Fibroblast of pulmonary artery (primary cell): ENCODE measurements around the gene CAV3.
"Not testable (repeated sequence)": the region's sequence is repeated elsewhere in the genome, so short reads cannot be mapped to it uniquely, and the experiment has no call there.

Experiments used
- DNase-seq: peaks from one replicate; pipeline ENCODE4 v3.0.0-alpha.2; 2010; ENCODE audit warnings: low read depth
- H3K4me3 ChIP-seq: replicated peaks from 2 replicates; pipeline ENCODE4 v1.5.1; 2011; ENCODE audit warnings: low read depth, mild to moderate bottlenecking, control low read depth, low read length, moderate library complexity
- CTCF ChIP-seq: IDR thresholded peaks from 2 replicates; pipeline ENCODE4 v1.5.1; 2011; ENCODE audit warnings: mild to moderate bottlenecking, control low read depth, low read length, inconsistent platforms; ENCODE audit errors: missing control alignments

CAV3 gene

GRCh38 chr3:8712045-8712907 lies 21.3 kb upstream of the CAV3 start:
- DNase-seq: no peak
- H3K4me3 ChIP-seq: no peak overlapping the region
- TF ChIP-seq CTCF: no peak

DNA sequence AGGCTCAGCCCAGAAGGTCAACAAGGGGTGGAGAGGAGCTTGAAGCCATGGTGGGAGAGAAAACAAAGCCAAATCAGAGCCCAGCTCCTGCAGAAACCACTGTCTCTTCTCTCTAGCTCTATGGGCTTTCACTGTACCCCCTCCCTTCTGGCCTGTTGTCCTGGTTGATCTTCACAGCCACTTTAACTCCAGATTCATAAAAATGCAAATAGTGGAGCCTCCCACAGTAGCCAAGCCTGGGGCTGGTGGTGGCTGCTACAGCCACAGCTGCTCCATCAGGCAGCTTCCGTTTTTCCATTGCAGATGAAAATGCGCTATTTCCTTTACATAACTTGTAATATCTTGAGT lies 20.7 kb upstream of the CAV3 start:
- no peak for TF ChIP-seq CTCF
- H3K4me3 ChIP-seq: no peak overlapping the region
- no peak for DNase-seq

DNA sequence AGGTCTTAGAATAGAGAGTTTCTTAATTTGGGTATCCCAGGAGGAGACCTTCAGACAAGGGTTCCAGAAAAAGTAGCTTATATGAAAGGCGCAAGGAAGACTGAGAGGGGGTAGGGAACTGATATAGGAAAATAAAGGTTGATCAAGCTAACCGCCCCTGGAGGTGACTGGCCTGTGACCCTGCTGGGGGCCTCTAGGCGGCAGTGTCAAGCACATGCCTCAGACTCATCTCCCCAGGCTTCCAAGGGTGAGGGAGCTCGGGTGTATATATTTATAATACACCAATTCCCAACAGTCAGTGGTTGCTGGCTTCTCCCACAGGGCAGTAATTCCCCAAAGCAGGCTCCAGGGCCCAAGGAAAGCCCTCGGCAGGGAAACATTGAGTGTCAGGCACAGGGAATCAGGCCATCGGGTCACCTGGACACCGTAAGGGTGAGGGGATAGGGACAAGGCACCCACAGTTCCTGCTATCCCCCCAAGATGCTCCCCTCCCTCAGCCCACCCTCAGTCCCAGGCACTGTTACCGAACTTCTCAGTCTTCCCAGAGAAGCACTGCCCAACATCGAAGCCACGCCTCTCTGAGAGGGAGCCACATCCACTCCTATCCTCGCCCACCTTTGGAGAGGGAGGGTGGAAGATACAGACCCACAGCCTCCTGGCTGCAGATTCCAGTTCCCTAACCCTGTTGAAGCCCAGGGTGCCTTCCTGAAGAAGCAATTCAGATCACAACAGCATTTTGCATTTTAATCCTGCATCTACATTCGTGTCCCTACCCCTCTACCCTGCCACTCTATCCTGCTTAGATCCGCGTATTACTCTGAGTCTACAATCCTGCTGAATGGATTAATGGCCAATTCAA lies 19.5 kb upstream of the CAV3 start:
- no peak overlapping the region for H3K4me3 ChIP-seq
- peak; percentile 58 for TF ChIP-seq CTCF
- peak; percentile 7 for DNase-seq

DNA sequence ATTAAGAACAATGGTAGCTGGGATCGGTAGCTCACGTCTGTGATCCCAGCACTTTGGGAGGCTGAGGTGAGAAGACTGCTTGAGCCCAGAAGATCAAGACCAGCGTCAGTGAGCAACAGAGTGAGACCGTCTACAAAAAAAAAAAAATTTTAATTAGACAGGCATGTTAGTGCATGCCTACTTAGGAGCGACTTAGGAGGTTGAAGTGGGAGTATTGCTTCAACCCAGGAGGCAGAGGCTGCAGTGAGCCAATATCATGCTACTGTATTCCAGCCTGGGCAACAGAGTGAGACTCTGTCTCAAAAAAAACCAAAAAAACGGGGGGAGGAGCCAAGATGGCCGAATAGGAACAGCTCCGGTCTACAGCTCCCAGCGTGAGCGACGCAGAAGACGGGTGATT lies 17.8 kb upstream of the CAV3 start:
- DNase-seq, H3K4me3 ChIP-seq: not testable (repeated sequence)

DNA sequence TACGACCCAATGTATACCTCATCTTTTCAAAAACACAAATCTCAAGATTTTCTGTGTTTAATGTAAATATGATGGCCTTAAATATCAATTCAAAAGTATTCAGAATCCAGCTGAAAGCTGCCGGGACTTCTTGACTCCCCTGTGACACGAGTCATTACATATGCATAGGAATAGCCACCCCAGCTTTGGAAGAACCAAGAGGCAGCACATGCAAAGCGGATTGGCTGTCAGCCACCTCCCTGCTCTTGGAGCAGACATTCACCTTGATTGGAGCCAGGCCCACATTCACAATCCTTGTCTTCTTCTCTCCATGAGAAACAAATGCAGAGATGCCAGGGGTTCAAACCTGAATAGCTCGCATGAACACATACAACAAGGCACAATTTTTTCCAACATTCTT lies 10.8 kb upstream of the CAV3 start:
- DNase-seq: no peak
- no peak overlapping the region for H3K4me3 ChIP-seq
- no peak for TF ChIP-seq CTCF

GRCh38 chr3:8723612-8724011 lies 10.0 kb upstream of the CAV3 start:
- H3K4me3 ChIP-seq: no peak overlapping the region
- TF ChIP-seq CTCF: no peak
- DNase-seq: no peak

DNA sequence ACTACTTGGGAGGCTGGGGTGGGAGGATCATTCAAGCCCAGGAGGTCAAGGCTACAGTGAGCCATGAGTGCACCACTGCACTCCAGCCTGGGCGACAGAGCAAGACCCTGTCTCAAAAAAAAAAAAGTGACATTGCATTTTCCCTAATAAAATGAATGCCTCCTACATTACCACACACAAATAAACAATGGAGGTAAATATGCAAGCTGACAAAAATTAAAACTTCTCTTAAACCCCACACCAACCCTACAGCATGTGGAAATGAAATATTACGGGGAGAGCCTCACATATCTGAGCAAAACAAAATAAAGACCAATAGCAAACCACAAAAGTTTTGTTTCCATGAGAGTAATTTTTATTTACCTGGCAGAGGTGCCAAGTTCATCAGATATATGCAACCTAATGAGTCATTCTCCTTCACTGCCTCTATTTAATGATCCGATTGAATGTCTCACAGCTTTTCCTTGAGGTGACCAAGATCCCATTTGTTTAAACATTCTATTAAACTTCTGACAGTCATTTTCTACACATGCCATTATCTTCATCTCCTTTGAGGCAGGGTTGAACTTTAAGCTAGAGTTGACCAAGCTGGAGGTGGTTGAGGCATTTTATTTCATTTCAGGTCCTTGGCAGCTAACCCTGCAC lies 9.4 kb upstream of the CAV3 start:
- TF ChIP-seq CTCF: no peak
- no peak overlapping the region for H3K4me3 ChIP-seq
- DNase-seq: no peak
